ENCODE results near the gene FAAP100.

FAAP100 gene

GRCh38 chr17:81529437-81529803, 22.7 kb downstream of the FAAP100 start:
- no peak overlapping the region for H3K4me2 ChIP-seq (ENCODE audit: low read depth, low read length, poor library complexity, severe bottlenecking)
- H4K20me1 ChIP-seq (ENCODE audit: insufficient read depth, low read length, poor library complexity, severe bottlenecking): no peaks in the 10 kb centered on the region
- H3K9ac ChIP-seq (ENCODE audit: low read depth, low read length, poor library complexity, severe bottlenecking): no peak overlapping the region
- H3K4me3 ChIP-seq (ENCODE audit: low read length, poor library complexity, severe bottlenecking): no peak overlapping the region
- peaks cover 13% of the 10 kb centered on the region for H3K4me1 ChIP-seq (ENCODE audit: insufficient read depth, low read length, poor library complexity, severe bottlenecking)
- no peaks in the 10 kb centered on the region for H3K36me3 ChIP-seq (ENCODE audit: insufficient read depth, low read length)
- H3K9me2 ChIP-seq (replicated peaks; ENCODE audit: low read depth, low read length): no peaks in the 10 kb centered on the region
- TF ChIP-seq CTCF (conservative IDR thresholded peaks at IDR 0.05; ENCODE audit: low read length) (no peak), EZH2phosphoT487 (IDR thresholded peaks at IDR 0.05; ENCODE audit: borderline replicate concordance) (no peak)
- no peaks in the 10 kb centered on the region for H3K79me2 ChIP-seq (ENCODE audit: insufficient read depth, low read length)
- H3K27me3 ChIP-seq (ENCODE audit: insufficient read depth, low read length, poor library complexity, severe bottlenecking): no peaks in the 10 kb centered on the region
- H3K9me3 ChIP-seq (ENCODE audit: insufficient read depth, low read depth, low read length): no peaks in the 10 kb centered on the region
- H3F3A ChIP-seq (ENCODE audit: low read depth): peaks cover 4% of the 10 kb centered on the region; the same call in 1 of the 2 replicates
- no peak overlapping the region for H2AFZ ChIP-seq (ENCODE audit: low read length)

- Histone ChIP-seq H3K4me2 (ENCODE audit: low read depth, low read length, poor library complexity, severe bottlenecking) (no peak overlapping the region), H3K4me3 (ENCODE audit: low read length, poor library complexity, severe bottlenecking) (no peak overlapping the region), H3K79me2 (ENCODE audit: insufficient read depth, low read length) (no peaks in the 10 kb centered on the region), H3K4me1 (ENCODE audit: insufficient read depth, low read length, poor library complexity, severe bottlenecking) (peaks cover 7% of the 10 kb centered on the region), H3F3A (ENCODE audit: low read depth) (peaks cover 4% of the 10 kb centered on the region; the same call in 1 of the 2 replicates), H3K9me3 (ENCODE audit: insufficient read depth, low read depth, low read length) (no peaks in the 10 kb centered on the region), H2AFZ (ENCODE audit: low read length) (no peak overlapping the region), H3K27me3 (ENCODE audit: insufficient read depth, low read length, poor library complexity, severe bottlenecking) (no peaks in the 10 kb centered on the region), H3K36me3 (ENCODE audit: insufficient read depth, low read length) (no peaks in the 10 kb centered on the region), H3K9ac (ENCODE audit: low read depth, low read length, poor library complexity, severe bottlenecking) (no peak overlapping the region), H4K20me1 (ENCODE audit: insufficient read depth, low read length, poor library complexity, severe bottlenecking) (no peaks in the 10 kb centered on the region), H3K9me2 (replicated peaks; ENCODE audit: low read depth, low read length) (no peaks in the 10 kb centered on the region)
- no peak for TF ChIP-seq EZH2phosphoT487 (IDR thresholded peaks at IDR 0.05; ENCODE audit: borderline replicate concordance)
- no peak for TF ChIP-seq CTCF (conservative IDR thresholded peaks at IDR 0.05; ENCODE audit: low read length)
These were observed 23.3 kb downstream of the FAAP100 start for GRCh38 chr17:81528651-81529436.

GRCh38 chr17:81528384-81528650, 23.8 kb downstream of the FAAP100 start:
- no peak overlapping the region for H3K4me2 ChIP-seq (ENCODE audit: low read depth, low read length, poor library complexity, severe bottlenecking)
- H3K79me2 ChIP-seq (ENCODE audit: insufficient read depth, low read length): no peaks in the 10 kb centered on the region
- no peak overlapping the region for H2AFZ ChIP-seq (ENCODE audit: low read length)
- H3K9me3 ChIP-seq (ENCODE audit: insufficient read depth, low read depth, low read length): no peaks in the 10 kb centered on the region
- peaks cover 1% of the 10 kb centered on the region; the same call in 1 of the 2 replicates for H3F3A ChIP-seq (ENCODE audit: low read depth)
- no peaks in the 10 kb centered on the region for H3K27me3 ChIP-seq (ENCODE audit: insufficient read depth, low read length, poor library complexity, severe bottlenecking)
- TF ChIP-seq EZH2phosphoT487 (IDR thresholded peaks at IDR 0.05; ENCODE audit: borderline replicate concordance): no peak
- TF ChIP-seq CTCF (conservative IDR thresholded peaks at IDR 0.05; ENCODE audit: low read length): no peak
- peaks cover 2% of the 10 kb centered on the region for H3K4me1 ChIP-seq (ENCODE audit: insufficient read depth, low read length, poor library complexity, severe bottlenecking)
- H3K9ac ChIP-seq (ENCODE audit: low read depth, low read length, poor library complexity, severe bottlenecking): no peak overlapping the region
- H3K9me2 ChIP-seq (replicated peaks; ENCODE audit: low read depth, low read length): no peaks in the 10 kb centered on the region
- no peaks in the 10 kb centered on the region for H3K36me3 ChIP-seq (ENCODE audit: insufficient read depth, low read length)
- H3K4me3 ChIP-seq (ENCODE audit: low read length, poor library complexity, severe bottlenecking): no peak overlapping the region
- no peaks in the 10 kb centered on the region for H4K20me1 ChIP-seq (ENCODE audit: insufficient read depth, low read length, poor library complexity, severe bottlenecking)

Data from Loucy (cell line).